HUES48 (cell line): Measurements from ENCODE around the gene TEX19.

Experiments used
- H3K27ac ChIP-seq: one replicate; pipeline ENCODE4 v1.7.0; 2013; ENCODE audit warnings: low read depth, low read length, inconsistent platforms
- H3K27me3 ChIP-seq: 2 replicates; pipeline ENCODE4 v1.6.1; 2013; ENCODE audit warnings: mild to moderate bottlenecking, low read length; ENCODE audit not compliant: control insufficient read depth, insufficient read depth
- H3K36me3 ChIP-seq: 2 replicates; pipeline ENCODE4 v1.6.1; 2013; ENCODE audit warnings: low read length; ENCODE audit not compliant: control insufficient read depth, insufficient read depth
- H3K4me1 ChIP-seq: 2 replicates; pipeline ENCODE4 v1.6.1; 2013; ENCODE audit warnings: mild to moderate bottlenecking, low read length; ENCODE audit not compliant: control insufficient read depth, insufficient read depth
- H3K4me3 ChIP-seq: 2 replicates; pipeline ENCODE4 v1.5.1; 2013; ENCODE audit warnings: mild to moderate bottlenecking, low read depth, low read length
- H3K9ac ChIP-seq: 2 replicates; pipeline ENCODE4 v1.6.1; 2013; ENCODE audit warnings: mild to moderate bottlenecking, low read depth, low read length, moderate library complexity
- H3K9me3 ChIP-seq: 2 replicates; pipeline ENCODE4 v1.6.1; 2013; ENCODE audit warnings: low read length; ENCODE audit not compliant: control insufficient read depth, insufficient read depth

Gene TEX19

DNA sequence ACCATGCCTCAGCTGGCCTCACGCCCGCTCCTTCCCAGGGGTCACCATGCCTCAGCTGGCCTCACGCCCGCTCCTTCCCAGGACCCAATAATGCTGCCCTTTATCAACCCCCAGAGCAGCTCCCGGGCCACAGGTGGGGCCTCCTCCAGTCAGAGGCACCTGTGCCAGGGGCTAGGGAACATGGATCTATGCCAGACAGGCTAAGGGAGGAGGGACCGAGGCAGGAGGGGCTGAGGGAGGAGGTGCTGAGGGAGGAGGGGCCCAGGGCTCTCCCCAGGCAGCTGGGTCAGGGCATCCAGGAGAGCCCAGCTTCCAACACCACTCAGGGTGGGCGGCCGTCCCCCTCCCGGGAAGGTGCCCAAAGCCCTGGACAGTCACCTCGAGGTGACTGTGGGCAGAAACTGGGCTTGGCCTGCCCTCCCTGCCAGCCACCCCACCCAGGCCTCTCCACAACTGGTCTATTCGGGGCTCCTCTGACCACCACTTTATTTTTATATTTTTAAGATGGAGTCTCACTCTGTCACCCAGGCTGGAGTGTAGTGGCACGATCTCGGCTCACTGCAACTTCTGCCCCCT lies 31.9 kb downstream of the TEX19 start:
- Histone ChIP-seq H3K9me3 (no peaks in the 10 kb centered on the region), H3K27me3 (no peaks in the 10 kb centered on the region), H3K36me3 (no peaks in the 10 kb centered on the region; the same call in 1 of the 2 replicates), H3K9ac (no peak overlapping the region), H3K4me3 (no peak overlapping the region), H3K4me1 (no peaks in the 10 kb centered on the region), H3K27ac (no peak overlapping the region)

- no peaks in the 10 kb centered on the region for H3K27me3 ChIP-seq
- no peaks in the 10 kb centered on the region for H3K4me1 ChIP-seq
- no peaks in the 10 kb centered on the region for H3K9me3 ChIP-seq
- H3K9ac ChIP-seq = no peak overlapping the region
- H3K4me3 ChIP-seq = no peak overlapping the region
- no peak overlapping the region for H3K27ac ChIP-seq
- no peaks in the 10 kb centered on the region; the same call in 1 of the 2 replicates for H3K36me3 ChIP-seq
These were observed 32.5 kb downstream of the TEX19 start for GRCh38 chr17:82391496-82392066.

DNA sequence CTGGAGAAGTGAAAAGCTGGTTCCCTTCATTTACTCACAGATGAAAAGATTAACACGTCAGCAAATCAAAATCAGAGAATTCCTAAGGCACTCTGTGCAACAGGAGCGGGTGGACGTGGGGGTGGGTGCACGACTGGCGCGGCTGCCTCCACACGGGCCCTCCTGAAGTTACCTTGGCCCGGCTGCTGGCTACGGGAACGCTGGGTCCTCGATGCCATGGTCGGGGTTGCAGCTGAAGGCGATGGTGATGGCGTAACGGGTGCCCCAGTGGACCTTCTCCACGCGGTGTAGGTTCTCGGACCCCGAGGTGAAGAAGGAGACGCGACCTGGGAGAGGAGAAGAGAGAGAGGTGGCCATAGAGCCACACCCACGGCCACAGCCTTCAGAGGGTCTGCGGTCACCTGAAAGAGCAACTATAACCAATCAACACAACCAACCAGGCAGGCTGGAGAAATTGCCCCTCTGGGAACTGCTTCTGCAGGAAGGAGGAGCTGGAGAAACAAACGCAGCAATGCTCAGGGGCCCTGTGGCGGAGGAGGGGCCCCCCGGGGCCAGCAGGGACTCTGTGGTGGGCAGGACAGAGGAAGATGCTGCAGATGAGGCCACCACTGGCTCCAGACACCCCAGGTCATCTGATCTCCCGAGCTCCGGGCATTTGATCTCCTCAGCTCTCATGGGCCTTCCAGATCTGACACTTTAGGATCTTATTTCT lies 33.3 kb downstream of the TEX19 start:
- no peak overlapping the region for H3K4me3 ChIP-seq
- H3K9me3 ChIP-seq = no peaks in the 10 kb centered on the region
- no peak overlapping the region for H3K9ac ChIP-seq
- no peak overlapping the region for H3K27ac ChIP-seq
- no peaks in the 10 kb centered on the region for H3K4me1 ChIP-seq
- H3K27me3 ChIP-seq = no peaks in the 10 kb centered on the region
- no peaks in the 10 kb centered on the region; the same call in 1 of the 2 replicates for H3K36me3 ChIP-seq

- H3K4me3 ChIP-seq = no peak overlapping the region
- no peaks in the 10 kb centered on the region for H3K4me1 ChIP-seq
- no peaks in the 10 kb centered on the region for H3K27me3 ChIP-seq
- H3K9me3 ChIP-seq = no peaks in the 10 kb centered on the region
- no peak overlapping the region for H3K9ac ChIP-seq
- H3K36me3 ChIP-seq = no peaks in the 10 kb centered on the region; the same call in 1 of the 2 replicates
- no peak overlapping the region for H3K27ac ChIP-seq
These were observed 33.9 kb downstream of the TEX19 start for GRCh38 chr17:82392941-82393340.

GRCh38 chr17:82394278-82394677 lies 35.2 kb downstream of the TEX19 start:
- Histone ChIP-seq H3K9ac (no peak overlapping the region), H3K36me3 (no peaks in the 10 kb centered on the region; the same call in 1 of the 2 replicates), H3K9me3 (no peaks in the 10 kb centered on the region), H3K27me3 (no peaks in the 10 kb centered on the region), H3K4me3 (no peak overlapping the region), H3K4me1 (no peaks in the 10 kb centered on the region), H3K27ac (no peak overlapping the region)

DNA sequence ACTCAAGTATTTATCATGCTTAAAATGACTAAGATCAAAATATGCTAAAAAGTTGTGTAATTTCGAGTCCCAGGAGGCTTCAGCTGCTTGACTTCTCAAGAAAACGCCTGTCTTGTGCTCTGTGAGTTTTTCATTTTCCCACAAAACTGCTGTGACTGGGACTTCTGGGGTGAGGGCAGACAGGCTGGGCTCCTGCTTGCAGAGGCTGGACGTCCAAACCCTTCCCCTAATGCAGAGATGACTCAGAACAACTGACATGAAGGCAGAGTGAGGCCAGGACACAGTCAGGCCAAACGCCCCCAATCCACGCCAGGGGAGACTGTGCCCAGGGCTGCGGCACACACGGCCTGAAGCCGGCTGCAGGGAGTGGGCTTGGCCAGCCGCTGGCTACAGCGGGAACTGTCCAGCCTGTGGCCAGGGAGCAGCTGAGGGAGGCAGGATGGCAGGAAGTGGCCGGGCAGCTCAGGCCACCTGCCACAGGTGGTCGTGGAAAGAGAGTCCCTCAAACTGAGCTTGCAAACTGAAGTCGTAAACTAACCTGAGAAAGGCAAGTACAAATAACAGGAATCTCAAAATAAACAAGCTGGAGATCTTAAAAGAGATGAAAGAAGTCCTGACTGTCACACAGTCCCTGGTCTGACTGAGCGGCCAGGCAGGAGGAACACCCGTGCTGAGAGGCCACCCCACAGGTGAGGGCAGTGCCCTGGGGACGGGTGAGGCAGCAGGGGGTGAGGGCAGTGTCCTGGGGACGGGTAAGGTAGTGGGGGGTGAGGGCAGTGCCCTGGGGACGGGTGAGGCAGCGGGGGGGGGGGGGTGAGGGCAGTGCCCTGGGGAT lies 37.8 kb downstream of the TEX19 start:
- Histone ChIP-seq H3K9me3 (no peaks in the 10 kb centered on the region), H3K36me3 (no peaks in the 10 kb centered on the region; the same call in 1 of the 2 replicates), H3K4me3 (no peak overlapping the region), H3K9ac (no peak overlapping the region), H3K27ac (no peak overlapping the region), H3K27me3 (no peaks in the 10 kb centered on the region), H3K4me1 (no peaks in the 10 kb centered on the region)

DNA sequence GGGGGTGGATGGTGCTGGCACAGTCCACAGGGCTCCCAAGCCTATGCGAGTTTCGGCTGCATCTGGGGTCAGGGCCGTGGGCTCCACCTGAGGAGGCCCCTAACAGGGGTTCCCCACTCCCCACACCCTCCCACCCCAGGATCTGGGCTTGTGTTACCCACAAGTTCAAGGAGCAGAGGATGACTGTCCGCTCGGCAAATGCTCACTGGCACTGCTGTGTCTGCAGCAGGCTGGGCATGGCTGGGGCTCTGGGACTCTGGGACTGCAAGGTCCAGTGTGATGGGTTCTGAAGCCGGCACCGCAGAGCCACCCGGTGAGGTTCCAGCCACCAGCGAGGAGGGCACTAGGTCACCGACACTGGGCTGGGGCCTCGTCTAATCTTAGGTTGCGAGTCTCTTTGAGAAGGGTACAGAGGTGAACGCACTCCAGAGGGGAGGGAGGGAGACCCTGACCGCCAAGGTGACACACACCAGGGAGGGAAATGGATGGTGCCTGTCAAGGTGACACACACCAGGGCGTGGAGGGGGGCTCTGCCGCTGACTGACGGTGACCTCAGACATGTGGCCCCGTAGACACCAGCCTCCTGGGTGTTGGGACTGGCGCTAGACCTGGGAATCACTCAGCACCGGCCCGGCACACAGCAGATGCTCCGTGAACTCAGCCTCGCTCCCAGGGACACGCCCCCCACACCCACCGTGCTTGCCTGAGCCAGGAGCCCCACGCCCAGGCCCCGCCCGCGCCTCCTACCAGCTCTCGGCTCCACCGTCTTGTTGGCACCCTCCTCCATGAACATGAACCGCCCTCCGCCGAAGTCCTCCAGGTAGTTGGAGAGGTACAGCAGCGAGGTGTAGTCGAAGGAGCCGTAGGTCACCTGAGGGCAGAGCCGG lies 38.6 kb downstream of the TEX19 start:
- H3K27me3 ChIP-seq = no peaks in the 10 kb centered on the region
- H3K9ac ChIP-seq = no peak overlapping the region
- H3K36me3 ChIP-seq = no peaks in the 10 kb centered on the region; the same call in 1 of the 2 replicates
- H3K9me3 ChIP-seq = no peaks in the 10 kb centered on the region
- no peak overlapping the region for H3K27ac ChIP-seq
- no peaks in the 10 kb centered on the region for H3K4me1 ChIP-seq
- no peak overlapping the region for H3K4me3 ChIP-seq

GRCh38 chr17:82399041-82399441 lies 40.0 kb downstream of the TEX19 start:
- no peaks in the 10 kb centered on the region for H3K9me3 ChIP-seq
- no peak overlapping the region for H3K9ac ChIP-seq
- no peaks in the 10 kb centered on the region for H3K4me1 ChIP-seq
- no peaks in the 10 kb centered on the region for H3K36me3 ChIP-seq
- H3K27ac ChIP-seq = no peak overlapping the region
- no peaks in the 10 kb centered on the region for H3K27me3 ChIP-seq
- H3K4me3 ChIP-seq = no peak overlapping the region

- Histone ChIP-seq H3K9me3 (no peaks in the 10 kb centered on the region), H3K36me3 (no peaks in the 10 kb centered on the region), H3K4me1 (no peaks in the 10 kb centered on the region), H3K27ac (no peak overlapping the region), H3K9ac (no peak overlapping the region), H3K27me3 (no peaks in the 10 kb centered on the region), H3K4me3 (no peak overlapping the region)
These were observed 40.6 kb downstream of the TEX19 start for GRCh38 chr17:82399601-82400101.

DNA sequence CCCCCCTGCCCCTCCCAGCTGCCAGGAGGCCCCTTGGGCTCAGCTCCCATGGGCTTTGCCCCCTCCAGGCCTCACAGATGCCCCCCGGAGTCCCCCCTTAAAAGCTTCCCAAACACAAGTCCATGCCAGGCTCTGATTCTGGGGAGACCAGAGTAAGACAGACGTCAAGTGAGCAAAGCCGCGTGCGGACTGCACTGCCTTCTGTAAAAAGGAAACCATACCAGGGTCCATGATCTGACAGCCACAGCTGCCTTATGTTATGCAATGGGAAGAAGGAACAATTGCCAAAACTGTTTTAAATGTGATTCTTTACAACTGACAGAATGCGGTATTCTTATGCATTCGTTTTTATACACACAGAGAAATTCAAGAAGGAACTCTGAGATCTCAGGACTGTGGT lies 41.2 kb downstream of the TEX19 start:
- no peaks in the 10 kb centered on the region for H3K36me3 ChIP-seq
- no peaks in the 10 kb centered on the region for H3K9me3 ChIP-seq
- H3K27ac ChIP-seq = no peak overlapping the region
- H3K4me1 ChIP-seq = no peaks in the 10 kb centered on the region
- no peak overlapping the region for H3K9ac ChIP-seq
- no peak overlapping the region for H3K4me3 ChIP-seq
- H3K27me3 ChIP-seq = no peaks in the 10 kb centered on the region
